Stimulated activated CD8-positive, alpha-beta memory T cell treated with anti-CD3 and anti-CD28 coated beads, Interleukin-4, amount 100 ng/mL, for 4 hours (primary cell): ENCODE measurements around the gene CREB3L2.
"Not testable (repeated sequence)": the region's sequence is repeated elsewhere in the genome, so short reads cannot be mapped to it uniquely, and the experiment has no call there.

ENCODE experiments used
- DNase-seq, 2 donors: peaks; one replicate each; pipeline ENCODE4 v3.0.0-alpha.2; 2020; ENCODE audit warnings: low read depth in 2 of 2, low spot score in 1 of 2

The CREB3L2 gene, protein sequence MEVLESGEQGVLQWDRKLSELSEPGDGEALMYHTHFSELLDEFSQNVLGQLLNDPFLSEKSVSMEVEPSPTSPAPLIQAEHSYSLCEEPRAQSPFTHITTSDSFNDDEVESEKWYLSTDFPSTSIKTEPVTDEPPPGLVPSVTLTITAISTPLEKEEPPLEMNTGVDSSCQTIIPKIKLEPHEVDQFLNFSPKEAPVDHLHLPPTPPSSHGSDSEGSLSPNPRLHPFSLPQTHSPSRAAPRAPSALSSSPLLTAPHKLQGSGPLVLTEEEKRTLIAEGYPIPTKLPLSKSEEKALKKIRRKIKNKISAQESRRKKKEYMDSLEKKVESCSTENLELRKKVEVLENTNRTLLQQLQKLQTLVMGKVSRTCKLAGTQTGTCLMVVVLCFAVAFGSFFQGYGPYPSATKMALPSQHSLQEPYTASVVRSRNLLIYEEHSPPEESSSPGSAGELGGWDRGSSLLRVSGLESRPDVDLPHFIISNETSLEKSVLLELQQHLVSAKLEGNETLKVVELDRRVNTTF

DNA sequence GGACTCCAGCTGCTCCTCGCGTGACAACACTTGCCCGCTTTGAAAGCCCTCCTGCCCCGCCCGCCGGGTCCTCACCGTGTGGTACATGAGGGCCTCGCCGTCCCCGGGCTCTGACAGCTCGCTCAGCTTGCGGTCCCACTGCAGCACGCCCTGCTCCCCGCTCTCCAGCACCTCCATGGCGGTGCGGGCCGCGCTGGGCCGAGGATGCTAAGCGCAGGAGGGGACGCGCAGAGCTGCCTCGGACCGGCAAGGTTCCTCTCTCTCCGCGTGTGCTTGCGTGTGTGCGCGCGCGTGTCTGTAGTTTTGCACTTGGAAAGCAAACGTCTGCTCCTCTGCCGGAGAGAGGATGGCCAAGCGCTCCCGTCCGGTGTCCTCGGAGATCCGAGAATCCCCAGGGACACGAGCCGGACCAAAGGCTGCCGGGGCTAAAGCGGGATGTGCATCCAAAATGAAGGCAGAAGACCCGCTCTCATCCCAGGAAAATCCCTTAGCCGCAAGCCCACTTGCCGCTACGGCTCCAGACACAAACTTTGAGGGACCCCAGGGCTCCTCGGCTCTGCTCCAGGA is at the start of gene CREB3L2:
Gene CREB3L2, minus strand, starts transcription at position 558 of the 567 bp plus-strand sequence. Its CDS starts 381 bp downstream, at position 177.
- peak; percentile 18 to 36 for DNase-seq

DNA sequence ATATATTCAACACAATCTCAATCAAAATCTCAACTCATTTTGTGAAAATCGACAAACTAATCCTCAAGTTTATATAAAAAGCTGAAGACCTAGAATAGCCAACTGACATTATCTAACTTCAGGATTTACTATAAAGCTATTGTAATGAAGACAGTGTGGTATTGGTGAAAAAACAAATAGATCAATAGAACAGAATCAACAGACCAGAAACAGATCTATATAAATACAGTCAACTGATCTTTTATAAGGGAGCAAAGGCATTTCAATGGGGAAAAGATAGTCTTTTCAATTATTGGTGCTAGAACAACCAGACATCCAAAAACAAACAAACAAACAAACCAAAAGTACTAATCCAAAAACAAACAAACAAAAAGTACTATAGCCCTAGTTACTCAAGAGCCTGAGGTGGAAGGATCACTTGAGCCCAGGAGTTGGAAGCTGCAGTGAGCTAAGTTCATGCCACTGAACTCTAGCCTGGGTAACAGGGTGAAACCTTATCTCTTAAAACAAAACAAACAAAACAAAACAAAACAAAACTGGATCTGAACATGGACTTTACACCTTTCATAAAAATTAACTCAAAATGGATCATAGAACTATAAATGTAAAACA is 47.7 kb upstream of the CREB3L2 start:
- no peak for DNase-seq

DNA sequence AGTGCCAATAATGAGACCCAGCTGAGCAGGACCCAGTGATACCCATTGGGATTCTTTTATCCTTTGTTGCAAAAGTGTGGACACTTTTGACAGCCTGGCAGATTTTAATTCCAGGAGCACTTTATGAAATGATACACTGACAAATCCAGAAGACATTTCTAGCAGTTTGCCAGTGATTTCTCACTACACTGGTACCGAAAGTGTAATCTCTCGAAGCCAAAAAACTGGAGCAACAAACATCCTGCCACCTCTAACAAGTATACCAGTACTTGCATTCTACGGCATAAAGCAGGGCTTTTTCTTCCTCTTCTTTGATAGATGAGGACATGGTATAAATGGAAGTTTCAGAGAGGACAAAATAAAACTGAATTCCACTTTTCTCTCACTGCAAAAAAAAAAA is 46.0 kb upstream of the CREB3L2 start:
- DNase-seq = no peak

DNA sequence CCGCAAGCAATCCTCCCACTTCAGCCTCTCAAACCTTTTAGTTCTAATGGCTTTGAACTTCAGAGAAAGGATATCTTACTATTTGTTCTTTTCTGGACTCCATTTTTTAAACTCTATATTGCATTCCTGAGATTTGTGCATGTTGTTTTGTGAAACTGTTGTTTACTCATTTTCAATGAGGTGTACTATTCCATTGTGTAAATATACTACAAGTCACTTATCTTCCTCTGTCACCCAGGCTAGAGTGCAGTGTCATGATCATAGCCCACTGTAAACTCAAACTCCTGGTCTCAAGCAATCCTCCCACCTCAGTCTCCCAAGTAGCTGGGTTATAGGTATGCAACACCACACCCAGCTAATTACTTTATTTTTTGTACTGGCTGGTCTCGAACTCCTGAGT is 43.0 kb upstream of the CREB3L2 start:
- DNase-seq = no peak

GRCh38 chr7:138040063-138040462 is 38.2 kb upstream of the CREB3L2 start:
- not testable (repeated sequence) for DNase-seq

GRCh38 chr7:138036135-138036534 is 34.2 kb upstream of the CREB3L2 start:
- no peak for DNase-seq

GRCh38 chr7:138033241-138033640 is 31.4 kb upstream of the CREB3L2 start:
- DNase-seq = no peak

DNA sequence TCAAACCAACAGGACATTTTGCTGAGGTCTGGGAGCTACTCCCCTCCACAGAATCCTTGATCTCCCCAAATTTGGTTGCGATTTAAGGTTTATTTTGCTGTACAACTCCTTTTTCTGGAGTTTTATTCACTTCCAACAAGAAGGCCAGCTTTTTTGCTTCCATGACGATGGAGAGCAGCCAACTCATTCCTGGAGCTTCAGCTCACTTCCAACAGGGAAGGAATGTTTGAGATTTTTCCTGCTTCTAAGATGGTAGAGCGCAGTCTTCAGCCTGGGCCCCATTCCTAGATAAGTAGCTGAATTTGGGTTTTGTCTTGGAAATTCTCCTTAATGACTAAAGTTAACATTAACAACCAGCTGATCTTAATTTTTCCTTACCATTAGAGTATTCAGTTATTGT is 30.9 kb upstream of the CREB3L2 start:
- DNase-seq = no peak

- no peak for DNase-seq
These were observed 30.3 kb upstream of the CREB3L2 start for GRCh38 chr7:138032186-138032585.

DNA sequence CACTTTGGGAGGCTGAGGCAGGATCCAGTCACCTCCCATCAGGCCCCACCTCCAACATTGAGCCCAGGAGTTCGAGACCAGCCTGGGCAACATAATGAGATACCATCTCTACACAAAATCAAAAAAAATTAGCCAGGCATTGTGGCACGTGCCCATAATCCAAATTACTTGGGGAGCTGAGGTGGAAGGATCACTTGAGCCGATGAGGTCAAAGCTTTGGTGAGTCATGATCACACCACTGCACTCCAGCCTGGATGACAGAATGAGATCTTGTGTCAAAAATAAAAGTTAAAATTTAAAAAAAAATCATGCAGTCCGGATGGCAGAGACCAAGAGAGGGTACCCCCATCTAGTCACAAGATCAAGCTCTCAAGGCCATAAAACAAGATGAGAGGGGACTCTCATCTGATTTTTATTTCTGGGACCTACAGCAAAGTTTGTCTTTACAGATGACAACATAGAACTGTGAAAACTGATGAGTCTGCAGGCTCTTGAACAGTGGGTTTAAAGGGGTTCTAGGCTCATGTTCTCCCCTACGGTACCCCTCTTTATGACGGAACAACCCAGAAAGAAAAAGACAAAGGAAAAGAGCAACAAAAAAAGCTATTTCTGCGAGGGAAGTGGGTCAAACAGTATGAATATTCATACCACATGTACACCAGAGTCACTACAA is 28.9 kb upstream of the CREB3L2 start:
- DNase-seq = no peak

DNA sequence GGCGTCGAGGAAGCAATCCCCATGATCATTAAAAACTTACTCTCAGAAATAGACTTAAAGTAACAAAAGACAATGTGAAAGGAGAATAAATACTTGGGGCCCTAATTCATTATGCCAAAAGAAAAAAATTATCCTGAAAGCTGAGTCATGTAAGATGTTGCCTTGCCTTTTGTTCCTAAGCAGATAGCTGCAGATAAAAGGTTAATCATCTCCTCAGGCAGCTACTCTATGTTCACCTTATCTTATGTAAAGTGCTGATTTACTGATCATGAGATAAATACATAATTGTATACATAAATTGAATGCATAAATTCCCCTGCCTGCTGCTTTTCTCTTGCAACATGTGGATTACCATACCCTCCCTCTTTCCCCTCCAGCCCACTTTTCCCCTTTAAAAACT is 28.1 kb upstream of the CREB3L2 start:
- no peak for DNase-seq

GRCh38 chr7:138029126-138029525 is 27.2 kb upstream of the CREB3L2 start:
- DNase-seq = no peak

DNA sequence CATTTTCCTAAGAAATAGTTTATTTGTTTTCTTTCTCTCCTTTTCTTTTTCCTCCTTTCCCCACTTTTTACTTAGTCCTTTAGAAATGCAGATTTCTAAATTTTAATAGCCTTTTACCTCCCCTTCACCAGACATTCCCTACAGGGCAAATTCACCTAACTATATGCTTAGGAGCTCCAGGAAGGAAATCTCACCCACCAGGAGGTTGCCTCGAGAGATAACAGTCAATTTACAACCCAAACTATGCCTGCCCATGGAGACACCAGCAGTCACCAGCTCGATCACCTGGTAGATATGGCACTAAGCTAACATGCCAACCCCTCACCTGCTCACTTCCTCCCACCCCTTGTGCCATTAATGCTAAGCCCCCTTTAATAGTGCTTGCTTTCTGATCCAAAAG is 25.2 kb upstream of the CREB3L2 start:
- DNase-seq = no peak

GRCh38 chr7:138025215-138026186 is 23.6 kb upstream of the CREB3L2 start:
- DNase-seq = no peak

DNA sequence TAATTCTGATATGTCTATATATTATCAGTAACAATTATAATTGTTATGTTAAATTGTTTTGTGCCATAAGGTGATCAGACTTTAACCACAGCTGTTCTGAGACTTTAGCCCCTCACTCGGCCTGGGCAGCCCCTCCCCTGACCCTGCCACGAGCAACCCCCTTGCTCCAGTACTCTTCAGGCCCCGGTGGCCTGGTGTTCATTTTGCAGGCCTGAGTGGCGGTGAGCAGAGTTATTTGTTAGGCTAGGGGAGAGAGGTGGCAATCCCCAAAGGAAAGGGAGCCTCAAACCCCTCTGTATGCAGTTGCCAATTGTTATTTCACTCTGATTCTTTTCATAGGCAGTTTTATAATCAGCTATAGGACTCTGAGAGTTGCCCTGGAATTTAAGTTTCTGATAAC is 22.9 kb upstream of the CREB3L2 start:
- no peak for DNase-seq

DNA sequence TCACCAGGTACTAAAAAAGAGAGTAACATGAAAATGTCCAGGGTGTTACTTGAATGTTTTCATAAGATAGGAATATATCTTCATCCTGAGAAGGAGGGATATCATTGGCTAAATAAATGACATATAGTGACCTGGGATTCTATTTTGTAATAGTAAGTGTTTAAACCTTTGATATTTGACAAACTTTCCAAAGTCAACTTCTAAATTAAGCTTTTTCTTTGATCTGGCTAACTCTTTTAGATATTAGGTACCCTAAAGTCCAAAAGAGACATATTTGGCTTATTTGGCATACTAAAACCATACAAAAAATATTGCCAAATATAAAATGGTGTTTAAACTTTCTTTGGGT is 22.4 kb upstream of the CREB3L2 start:
- DNase-seq = no peak

GRCh38 chr7:138023618-138024342 is 21.9 kb upstream of the CREB3L2 start:
- no peak for DNase-seq

GRCh38 chr7:138021889-138022288 is 20.0 kb upstream of the CREB3L2 start:
- no peak for DNase-seq

DNA sequence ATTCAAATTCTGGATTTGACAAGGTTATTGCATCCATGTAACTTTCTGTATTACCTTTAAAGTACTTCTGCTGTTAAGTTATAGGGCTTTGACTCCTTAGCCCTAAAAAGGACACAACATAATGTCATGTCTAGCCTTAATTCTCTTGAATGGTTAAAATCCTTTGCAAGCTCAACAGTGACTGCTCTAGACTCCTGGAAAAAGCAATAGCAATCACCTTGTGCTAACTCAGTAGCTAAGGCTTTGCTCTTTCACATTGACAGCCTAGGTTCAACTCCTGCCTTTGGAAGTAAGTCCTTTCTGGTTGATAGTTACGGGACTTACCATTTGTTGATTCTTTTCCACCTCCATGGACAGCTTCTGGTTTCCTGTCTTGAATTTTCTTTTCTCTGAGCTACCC is 16.1 kb upstream of the CREB3L2 start:
- DNase-seq = no peak

DNA sequence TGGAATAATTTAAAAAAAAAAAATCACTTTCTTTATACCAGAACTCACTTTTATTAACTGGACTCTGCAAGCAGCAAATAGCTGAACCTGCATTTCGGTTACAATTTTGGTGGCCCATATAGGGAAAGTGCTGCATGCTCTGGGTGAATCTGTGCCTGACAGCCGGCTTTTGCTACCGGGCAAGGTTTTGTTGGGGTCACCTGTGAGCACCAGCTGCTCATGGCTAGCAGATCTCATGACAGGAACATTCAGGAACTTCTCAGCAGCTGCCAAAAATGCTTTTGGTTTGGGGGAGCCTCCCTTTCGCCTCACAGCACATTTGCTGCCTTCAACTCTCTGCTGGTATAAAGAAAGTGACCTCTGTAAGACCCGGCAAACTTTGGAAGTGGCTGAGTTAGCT is 13.2 kb upstream of the CREB3L2 start:
- DNase-seq = no peak
